ACHN (cell line): ENCODE measurements around the gene CUL3.
"Not testable (repeated sequence)": the region's sequence is repeated elsewhere in the genome, so short reads cannot be mapped to it uniquely, and the experiment has no call there.

ENCODE experiments used
- DNase-seq: peaks from one replicate; pipeline ENCODE4 v3.0.0-alpha.2; 2015
- in situ Hi-C: cut with HindIII; loops from 2 replicates; pipeline ENCODE4 v1.10.0; 2017; ENCODE audit warnings: low sequenced_read_pairs, low pct_ligation_motif_present, low pct_unique_long_range_greater_than_20kb

The CUL3 gene

DNA sequence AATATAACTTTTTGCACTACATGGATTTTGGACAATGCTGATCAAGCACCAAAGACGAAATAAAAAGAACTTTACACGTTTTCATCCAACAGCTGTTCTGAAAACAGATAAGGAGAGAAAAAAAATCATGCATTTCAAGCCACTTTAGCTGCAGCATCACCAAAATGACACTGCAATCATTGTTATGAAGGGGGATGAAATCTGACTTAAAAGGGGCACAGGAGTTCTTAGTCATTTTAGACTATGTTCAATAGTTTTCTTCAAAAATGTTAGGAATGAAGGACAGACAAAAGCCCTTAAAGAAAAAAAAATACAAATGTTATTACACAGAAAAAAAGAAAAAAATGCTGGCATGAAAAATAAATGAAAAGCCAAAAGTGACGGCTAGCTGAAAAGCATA, 71.2 kb downstream of the CUL3 start:
- DNase-seq: no peak
- in situ Hi-C loops: no loop called here

DNA sequence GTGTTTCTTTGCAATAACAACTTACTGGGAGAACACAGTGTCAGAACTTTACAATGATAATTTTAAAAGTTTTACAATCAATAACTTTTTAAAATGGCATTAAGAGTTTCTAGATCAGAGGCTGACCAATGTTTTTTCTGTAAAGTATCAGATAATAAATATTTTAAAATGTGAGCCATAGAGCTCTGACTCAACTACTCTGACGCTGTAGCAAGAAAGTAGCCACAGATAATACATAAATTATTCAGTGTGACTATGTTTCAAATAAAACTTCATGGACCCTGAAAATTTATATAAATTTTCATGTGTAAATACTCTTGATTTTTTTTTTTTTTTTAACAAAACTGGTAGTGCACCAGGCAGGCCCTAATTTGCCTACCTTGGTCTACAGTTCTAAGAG, 77.4 kb downstream of the CUL3 start:
- in situ Hi-C loops: no loop called here
- DNase-seq: no peak

DNA sequence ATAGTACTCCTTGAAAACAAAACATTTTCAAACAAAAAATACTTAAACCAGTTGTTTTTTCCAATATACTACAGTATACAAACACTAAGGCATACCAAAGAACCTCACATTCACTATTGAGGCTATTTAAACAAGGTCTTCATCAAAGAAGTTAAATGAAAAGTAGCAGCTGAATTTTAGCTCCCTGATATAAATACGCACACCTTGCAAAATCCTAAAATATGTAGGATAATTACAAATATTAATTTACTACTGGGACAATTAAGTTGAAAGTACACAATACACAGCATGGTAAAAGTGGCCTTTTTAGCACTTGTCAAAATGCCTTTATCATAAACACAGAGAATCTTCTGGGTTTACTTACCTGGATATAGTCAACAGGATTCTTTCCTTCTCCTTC, 78.7 kb downstream of the CUL3 start:
- no peak for DNase-seq
- in situ Hi-C loops: no loop called here

DNA sequence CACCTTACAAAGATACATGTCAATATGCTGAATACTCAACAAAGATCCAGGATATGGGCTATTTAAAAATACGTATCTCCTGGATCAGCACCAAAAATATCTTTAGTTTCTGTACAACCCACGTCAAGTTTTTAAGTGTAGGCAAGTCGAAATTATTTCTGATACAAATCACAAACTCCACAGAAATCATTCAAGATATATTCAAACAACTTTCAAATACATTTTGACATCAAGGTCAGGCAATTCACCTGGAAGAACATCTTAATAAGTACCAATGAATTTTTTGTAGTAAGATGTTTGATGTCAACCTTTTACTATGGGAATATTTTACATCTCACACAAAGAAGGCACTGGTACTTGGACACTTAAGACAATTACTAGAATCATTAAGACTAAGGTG, 86.2 kb downstream of the CUL3 start:
- in situ Hi-C loops: no loop called here
- DNase-seq: no peak

DNA sequence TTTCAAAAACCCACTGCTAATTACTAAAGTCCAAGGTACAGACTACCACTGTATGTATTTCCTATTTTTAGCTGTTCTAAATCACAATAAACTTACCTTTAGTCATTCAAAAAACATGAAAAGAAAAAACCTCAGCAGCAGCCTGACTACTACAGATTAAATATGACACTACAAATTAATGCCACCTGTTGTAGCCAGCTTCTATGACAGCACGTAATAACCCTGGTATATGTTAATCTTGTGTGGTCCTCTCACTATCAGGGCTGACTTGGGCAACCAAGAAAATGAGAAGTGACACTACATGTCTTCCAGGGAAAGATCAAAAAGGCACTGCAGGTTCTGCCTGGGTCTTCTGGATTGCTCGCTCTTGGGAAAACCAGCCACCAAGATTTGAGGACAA, 92.6 kb downstream of the CUL3 start:
- in situ Hi-C loops: no loop called here
- no peak for DNase-seq

DNA sequence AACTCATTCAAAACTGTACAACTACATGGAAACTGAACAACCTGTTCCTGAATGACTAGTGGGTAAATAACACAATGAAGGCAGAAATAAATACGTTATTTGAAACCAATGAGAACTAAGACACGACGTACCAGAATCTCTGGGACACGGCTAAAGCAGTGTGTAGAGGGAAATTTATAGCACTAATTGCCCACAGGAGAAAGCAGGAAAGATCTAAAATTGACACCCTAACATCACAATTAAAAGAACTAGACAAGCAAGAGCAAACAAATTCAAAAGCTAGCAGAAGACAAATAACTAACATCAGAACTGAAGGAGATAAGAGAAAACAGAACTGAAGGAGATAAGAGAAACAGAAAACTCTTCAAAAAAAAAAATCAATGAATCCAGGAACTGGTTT, 97.2 kb downstream of the CUL3 start:
- in situ Hi-C loops, DNase-seq: not testable (repeated sequence)

DNA sequence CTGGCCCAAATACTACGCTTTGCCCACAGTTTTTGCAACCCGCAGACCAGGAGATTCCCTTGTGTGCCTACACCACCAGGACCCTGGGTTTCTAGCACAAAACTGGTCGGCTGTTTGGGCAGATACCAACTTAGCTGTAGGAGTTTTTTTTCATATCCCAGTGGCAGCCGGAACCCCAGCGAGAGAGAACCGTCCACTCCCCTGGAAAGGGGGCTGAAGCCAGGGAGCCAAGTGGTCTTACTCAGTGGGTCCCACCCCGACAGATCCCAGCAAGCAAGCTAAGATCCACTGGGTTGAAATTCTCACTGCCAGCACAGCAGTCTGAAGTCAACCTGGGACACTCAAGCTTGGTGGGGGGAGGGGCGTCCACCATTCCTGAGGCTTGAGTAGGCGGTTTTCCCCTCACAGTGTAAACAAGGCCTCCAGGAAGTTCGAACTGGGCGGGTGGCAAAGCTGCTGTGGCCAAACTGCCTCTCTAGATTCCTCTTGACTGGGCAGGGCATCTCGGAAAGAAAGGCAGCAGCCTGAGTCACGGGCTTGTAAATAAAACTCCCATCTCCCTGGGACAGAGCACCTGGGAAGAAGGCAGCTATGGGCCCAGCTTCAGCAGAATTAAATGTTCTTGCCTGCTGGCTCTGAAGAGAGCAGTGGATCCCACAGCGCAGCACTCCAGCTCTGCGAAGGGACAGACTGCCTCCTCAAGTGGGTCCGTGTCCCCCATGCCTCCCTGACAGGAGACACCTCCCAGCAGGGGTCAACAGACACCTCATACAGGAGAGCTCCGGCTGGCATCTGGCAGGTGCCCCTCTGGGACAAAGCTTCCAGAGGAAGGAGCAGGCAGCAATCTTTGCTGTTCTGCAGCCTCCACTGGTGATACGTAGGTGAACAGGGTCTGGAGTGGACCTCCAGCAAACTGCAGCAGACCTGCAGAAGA, 99.8 kb downstream of the CUL3 start:
- in situ Hi-C loops: not testable (repeated sequence)
- peak; percentile 99 for DNase-seq

DNA sequence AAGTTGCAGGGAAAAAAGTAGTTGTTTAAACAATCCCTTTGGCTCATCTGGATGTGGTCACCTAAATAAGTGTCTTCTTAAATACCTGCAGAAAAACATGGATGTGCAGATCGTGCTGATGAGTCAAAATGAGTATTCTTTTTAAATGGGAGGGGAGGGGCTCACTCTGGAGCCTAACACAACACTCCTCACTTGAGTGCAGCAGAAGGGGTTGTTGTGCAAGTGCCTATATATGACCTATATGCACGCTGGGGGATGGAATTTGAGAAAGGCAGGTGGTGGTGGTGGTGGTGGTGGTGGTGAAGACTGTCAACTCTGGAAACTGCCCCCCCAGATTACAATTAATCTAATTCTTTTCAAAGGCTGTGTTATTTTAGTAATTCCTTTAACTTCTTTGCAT, 105.3 kb downstream of the CUL3 start:
- no peak for DNase-seq
- in situ Hi-C loops: no loop called here

DNA sequence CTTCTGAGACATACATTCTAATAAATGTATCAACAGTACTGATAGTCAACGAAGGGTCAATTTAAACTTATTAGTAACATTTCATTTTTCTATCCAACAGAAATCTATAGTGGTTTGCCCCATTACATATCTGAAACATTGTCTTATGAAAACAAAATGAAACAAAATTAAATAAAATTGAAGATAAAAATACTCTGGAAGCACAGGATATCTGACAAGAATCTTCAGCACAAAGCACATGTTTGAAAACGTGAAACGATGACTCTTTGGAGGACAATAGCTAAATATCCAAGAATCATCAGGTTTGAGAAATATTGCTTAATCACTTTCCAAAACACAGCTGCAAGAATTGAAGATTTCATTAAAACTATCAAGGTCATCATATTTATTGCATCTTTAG, 112.3 kb downstream of the CUL3 start:
- in situ Hi-C loops: no loop called here

DNA sequence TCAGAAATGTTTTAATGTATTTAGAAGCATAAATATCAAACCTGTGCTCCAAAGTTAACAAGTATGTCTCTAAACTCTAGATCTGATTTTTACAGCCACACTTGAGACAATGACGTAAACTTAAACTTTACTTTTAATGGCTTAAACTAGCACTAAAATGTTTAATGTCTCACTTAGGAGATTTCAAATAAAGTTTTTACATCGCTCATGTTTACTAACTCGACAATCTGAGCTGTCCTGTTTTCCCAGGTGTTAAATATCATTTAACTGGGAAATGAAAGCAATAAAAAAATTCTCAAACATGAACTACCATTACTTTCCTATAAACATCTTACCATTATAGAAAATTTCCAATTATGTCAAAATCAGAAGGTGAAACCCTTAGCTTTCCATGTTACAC, 113.0 kb downstream of the CUL3 start:
- in situ Hi-C loops: no loop called here

More for the DNA sequence above, 112.3 kb downstream of the CUL3 start:
- DNase-seq: no peak

DNA sequence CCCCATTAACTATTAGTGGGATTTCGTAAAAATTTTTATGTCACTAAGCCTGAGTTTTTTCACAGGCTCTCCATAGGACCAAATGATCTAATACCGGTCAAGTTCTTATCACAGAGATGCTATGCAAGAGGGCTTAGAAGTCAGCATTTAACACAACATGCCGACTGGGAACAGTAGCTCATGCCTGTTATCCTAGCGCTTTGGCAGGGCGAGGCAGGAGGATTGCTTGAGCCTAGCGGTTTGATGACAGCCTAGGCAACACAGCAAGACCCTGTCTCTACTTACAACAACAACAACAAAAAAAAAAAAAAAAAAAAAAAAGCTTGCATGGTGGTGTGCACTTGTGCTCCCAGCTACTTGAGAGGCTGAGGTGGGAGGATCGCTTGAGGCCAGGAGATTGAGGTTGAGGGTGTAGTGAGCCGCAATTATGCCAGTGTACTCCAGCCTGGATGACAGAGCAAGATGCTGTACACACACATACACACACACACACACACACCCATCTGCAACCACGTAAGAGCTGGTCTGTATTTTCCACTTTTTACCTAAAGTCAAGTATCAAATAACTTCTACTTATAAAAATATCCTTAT, 115.7 kb downstream of the CUL3 start:
- DNase-seq: no peak
- in situ Hi-C loops: no loop called here

More for the DNA sequence above, 113.0 kb downstream of the CUL3 start:
- DNase-seq: no peak

DNA sequence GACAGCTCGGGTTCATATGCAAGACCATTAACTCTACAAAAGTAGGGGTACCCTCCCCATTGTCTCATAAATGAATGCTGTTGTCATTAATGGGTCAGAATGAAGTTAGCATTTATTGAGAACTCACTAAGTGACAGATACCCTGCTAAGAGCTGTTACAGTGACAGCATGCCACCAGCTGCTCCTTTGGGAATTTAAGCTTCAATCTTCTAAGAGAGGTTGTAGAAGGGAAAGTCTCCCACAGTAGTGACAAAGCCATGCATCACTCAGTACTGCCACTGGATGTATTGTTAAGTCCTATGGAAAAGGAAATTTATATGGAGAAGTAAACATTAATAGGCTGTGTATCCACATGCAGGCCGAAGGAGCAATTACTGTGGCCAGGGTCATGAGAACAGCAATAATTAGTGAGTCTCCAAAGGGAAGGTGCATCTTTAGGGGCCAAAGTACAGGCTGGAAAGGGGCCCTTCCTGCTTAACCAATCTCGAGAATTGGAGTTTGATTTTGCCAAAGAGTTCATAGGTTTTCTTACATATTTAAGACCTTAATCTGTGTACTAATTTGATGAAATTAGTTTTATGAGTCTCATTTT, 118.8 kb downstream of the CUL3 start:
- DNase-seq: no peak
- in situ Hi-C loops: no loop called here

DNA sequence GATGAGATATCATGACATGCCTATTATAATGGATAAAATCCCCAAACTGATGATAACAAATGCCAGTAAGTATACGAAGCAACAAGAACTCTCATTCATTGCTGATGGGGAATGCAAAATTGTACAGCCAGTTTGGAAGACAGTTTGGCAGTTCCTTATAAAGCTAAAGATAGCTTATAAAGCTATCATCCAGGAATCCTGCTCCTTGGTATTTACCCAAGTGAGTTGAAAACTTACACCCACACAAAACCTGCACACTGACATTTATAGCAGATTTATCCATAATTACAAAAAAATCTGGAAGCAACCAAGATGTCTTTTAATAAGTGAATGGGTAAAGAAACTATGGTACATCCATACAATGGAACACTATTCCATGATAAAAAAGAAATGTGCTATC, 123.8 kb downstream of the CUL3 start:
- in situ Hi-C loops: no loop called here
- DNase-seq: no peak

DNA sequence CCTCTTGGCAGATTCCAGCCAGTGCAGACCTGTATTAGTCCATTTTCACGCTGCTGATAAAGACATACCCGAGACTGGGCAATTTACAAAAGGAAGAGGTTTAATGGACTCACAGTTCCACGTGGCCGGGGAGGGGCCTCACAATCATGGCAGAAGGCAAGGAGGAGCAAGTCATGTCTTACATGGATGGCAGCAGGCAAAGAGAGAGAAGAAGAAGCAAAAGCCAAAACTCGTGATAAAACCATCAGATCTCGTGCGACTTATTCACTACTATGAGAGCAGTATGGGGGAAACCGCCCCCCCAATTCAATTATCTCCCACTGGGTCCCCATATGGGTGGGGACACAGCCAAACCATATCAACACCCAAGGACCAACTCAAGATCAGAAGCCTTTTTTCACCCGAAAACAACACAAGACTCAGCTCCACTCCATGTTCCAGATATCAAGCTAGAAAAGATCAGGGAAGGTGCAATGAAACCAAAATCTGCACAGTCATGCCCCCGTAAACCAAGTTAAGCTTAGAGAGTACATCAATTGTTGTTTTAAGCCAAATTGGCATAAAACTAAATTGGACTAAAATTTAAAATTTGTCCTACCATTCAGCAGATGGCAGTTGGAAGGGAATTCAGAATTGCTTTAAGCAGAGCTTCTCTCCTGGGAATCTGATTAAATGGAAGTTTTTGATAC, 127.6 kb downstream of the CUL3 start:
- in situ Hi-C loops: no loop called here
- DNase-seq: no peak

DNA sequence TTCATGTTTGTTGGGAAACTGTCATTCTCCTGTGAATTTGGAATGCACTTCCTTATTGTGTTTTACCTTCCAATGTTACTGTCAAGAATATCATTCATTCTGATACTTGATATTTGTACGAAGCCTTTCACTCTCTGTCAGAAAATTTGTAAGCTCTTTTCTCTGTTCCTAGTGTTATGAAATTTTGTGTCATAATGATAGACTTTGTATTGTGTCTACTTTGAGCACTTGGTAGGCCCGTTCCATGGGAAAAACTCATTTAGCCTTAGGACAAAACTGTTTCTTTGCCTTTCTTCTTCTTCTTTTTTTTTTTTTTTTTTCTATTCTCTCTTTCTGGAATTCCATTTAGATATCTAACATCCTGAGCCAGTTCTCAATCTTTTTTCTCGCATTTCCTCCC, 131.3 kb downstream of the CUL3 start:
- DNase-seq: no peak
- in situ Hi-C loops: no loop called here

DNA sequence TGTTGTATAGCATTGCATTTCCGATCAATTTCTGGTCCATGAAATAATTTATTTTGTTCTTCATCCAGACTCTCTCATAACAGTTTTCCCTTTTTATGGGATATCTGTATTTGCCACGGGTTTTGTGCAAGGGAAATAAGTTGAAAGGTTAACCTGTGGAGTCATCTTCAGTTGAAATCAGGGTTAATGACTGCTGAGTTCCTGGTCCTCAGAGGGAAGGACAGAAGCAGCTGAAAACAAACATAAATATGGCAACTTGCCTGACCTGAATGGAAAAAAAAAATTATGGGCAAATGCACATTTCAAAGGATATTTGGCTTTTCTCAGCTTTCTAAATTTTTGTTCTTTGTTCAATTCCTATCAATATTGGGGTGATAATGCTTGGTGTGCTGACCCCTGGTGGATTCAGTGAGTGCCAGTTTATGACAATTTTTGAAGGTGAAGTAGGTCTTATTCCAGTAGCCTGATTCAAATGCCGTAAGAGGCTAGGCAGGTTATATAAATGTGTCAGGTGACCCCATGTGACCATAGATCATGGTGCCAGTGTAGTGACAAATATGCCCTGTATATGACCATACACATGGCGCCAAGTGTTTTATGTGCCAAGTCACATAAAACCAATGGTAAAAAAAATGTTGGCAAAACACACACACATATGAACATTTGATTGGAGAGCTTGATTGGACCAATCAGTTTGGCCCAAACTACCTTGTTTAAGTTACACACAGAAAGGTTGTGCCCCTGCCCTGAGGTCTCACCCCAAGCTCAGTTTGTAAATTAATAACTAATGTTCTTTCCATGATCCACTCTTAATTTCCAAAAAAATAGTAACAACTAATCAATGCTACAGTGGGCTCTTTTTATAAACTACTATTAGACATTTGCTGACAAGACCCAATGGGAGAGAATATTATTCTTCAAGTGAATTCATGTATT, 135.7 kb downstream of the CUL3 start:
- peak; percentile 46 for DNase-seq
- in situ Hi-C loops: no loop called here

DNA sequence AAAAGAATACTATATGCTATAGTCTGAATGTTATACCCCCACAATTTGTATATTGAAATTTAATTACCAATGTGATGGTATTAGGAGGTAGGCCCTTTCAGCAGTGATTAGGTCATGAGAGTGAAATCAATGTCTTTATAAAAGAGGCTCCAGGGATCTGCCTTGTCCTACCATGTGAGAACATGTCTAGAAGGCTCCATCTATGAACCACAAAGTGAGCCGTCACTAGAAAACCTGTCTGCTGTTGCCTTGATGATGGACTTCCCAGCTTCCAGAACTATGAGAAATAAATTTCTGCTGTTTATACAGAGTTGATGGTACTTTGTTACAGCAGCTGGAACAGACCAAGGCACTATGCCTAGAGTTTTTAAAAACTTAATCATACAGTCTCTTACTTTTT, 136.9 kb downstream of the CUL3 start:
- in situ Hi-C loops: no loop called here
- no peak for DNase-seq

DNA sequence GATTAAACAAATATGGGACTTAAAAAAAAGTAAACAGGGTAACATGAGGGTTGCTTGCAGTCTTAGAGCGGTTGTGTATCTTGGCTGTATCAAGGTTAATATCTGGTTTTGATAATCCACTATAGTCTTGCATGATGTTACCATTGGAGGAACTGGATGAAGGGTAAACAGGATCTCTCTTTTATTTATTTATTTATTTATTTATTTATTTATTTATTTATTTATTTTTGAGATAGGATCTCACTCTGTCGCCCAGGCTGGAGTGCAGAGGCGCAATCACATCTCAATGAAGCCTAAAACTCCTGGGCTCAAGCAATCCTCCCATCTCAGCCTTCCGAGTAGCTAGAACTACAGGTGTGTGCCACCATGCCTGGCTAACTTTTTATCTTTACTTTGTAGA, 140.4 kb downstream of the CUL3 start:
- DNase-seq: no peak
- in situ Hi-C loops: no loop called here
